Measurements from ENCODE around the gene BTBD3.

Gene BTBD3

GRCh38 chr20:11917663-11918062 lies at the start of gene BTBD3:
Gene BTBD3 (plus strand): TSS chr20:11917893. CDS start chr20:11918276, 383 bp downstream.
- peak within 1 kb of the TSS; percentile 10 for H3K27ac ChIP-seq (ENCODE audit: low read depth, low read length)
- H3K27me3 ChIP-seq (ENCODE audit: control insufficient read depth in 5 of 5, insufficient read depth in 4 of 5, low read length in 5 of 5), result no peaks in the 10 kb centered on the region
- peaks cover 9 to 32% (median 18%) of the 10 kb centered on the region in 5 donors for H3K4me1 ChIP-seq (ENCODE audit: control insufficient read depth in 5 of 5, insufficient read depth in 5 of 5, low read length in 5 of 5)
- no peaks in the 10 kb centered on the region for H3K9me3 ChIP-seq (ENCODE audit: control insufficient read depth in 5 of 5, low read length in 5 of 5)
- peak within 1 kb of the TSS in 2 of 5 donors; percentile 46 to 48 for H3K9ac ChIP-seq (ENCODE audit: low read length in 5 of 5)
- peaks cover 0 to 5% (median 2%) of the 10 kb centered on the region in 5 donors for H3K36me3 ChIP-seq (ENCODE audit: control insufficient read depth in 5 of 5, insufficient read depth in 5 of 5, low read length in 5 of 5)
- H3K4me3 ChIP-seq (ENCODE audit: low read depth in 1 of 5, low read length in 5 of 5), result peak within 1 kb of the TSS; percentile 39 to 62 (median 54)

GRCh38 chr20:11869641-11870040 lies 48.1 kb upstream of the BTBD3 start:
- H3K4me3 ChIP-seq (ENCODE audit: low read depth in 1 of 5, low read length in 5 of 5), result no peak overlapping the region
- H3K27me3 ChIP-seq (ENCODE audit: control insufficient read depth in 5 of 5, insufficient read depth in 4 of 5, low read length in 5 of 5), result no peaks in the 10 kb centered on the region

GRCh38 chr20:11870411-11870810 lies 47.3 kb upstream of the BTBD3 start:
- Histone ChIP-seq H3K4me3 (ENCODE audit: low read depth in 1 of 5, low read length in 5 of 5) (no peak overlapping the region), H3K36me3 (ENCODE audit: control insufficient read depth in 5 of 5, insufficient read depth in 5 of 5, low read length in 5 of 5) (no peaks in the 10 kb centered on the region), H3K4me1 (ENCODE audit: control insufficient read depth in 5 of 5, insufficient read depth in 5 of 5, low read length in 5 of 5) (no peaks in the 10 kb centered on the region), H3K9me3 (ENCODE audit: control insufficient read depth in 5 of 5, low read length in 5 of 5) (no peaks in the 10 kb centered on the region), H3K27ac (ENCODE audit: low read depth, low read length) (no peak overlapping the region), H3K9ac (ENCODE audit: low read length in 5 of 5) (no peak overlapping the region), H3K27me3 (ENCODE audit: control insufficient read depth in 5 of 5, insufficient read depth in 4 of 5, low read length in 5 of 5) (no peaks in the 10 kb centered on the region)

More at GRCh38 chr20:11869641-11870040, 48.1 kb upstream of the BTBD3 start:
- Histone ChIP-seq H3K9me3 (ENCODE audit: control insufficient read depth in 5 of 5, low read length in 5 of 5) (no peaks in the 10 kb centered on the region), H3K27ac (ENCODE audit: low read depth, low read length) (no peak overlapping the region), H3K36me3 (ENCODE audit: control insufficient read depth in 5 of 5, insufficient read depth in 5 of 5, low read length in 5 of 5) (no peaks in the 10 kb centered on the region), H3K4me1 (ENCODE audit: control insufficient read depth in 5 of 5, insufficient read depth in 5 of 5, low read length in 5 of 5) (no peaks in the 10 kb centered on the region), H3K9ac (ENCODE audit: low read length in 5 of 5) (no peak overlapping the region)

- H3K9me3 ChIP-seq (ENCODE audit: control insufficient read depth in 5 of 5, low read length in 5 of 5), result peaks cover 0 to 2% (median 0%) of the 10 kb centered on the region in 5 donors
- H3K27me3 ChIP-seq (ENCODE audit: control insufficient read depth in 5 of 5, insufficient read depth in 4 of 5, low read length in 5 of 5), result no peaks in the 10 kb centered on the region
- H3K27ac ChIP-seq (ENCODE audit: low read depth, low read length), result no peak overlapping the region
- H3K4me1 ChIP-seq (ENCODE audit: control insufficient read depth in 5 of 5, insufficient read depth in 5 of 5, low read length in 5 of 5), result no peaks in the 10 kb centered on the region
- no peak overlapping the region for H3K4me3 ChIP-seq (ENCODE audit: low read depth in 1 of 5, low read length in 5 of 5)
- H3K9ac ChIP-seq (ENCODE audit: low read length in 5 of 5), result no peak overlapping the region
- H3K36me3 ChIP-seq (ENCODE audit: control insufficient read depth in 5 of 5, insufficient read depth in 5 of 5, low read length in 5 of 5), result no peaks in the 10 kb centered on the region
These were observed 41.1 kb upstream of the BTBD3 start for GRCh38 chr20:11876555-11876954.

GRCh38 chr20:11880680-11881079 lies 37.0 kb upstream of the BTBD3 start:
- Histone ChIP-seq H3K27me3 (ENCODE audit: control insufficient read depth in 5 of 5, insufficient read depth in 4 of 5, low read length in 5 of 5) (no peaks in the 10 kb centered on the region), H3K4me3 (ENCODE audit: low read depth in 1 of 5, low read length in 5 of 5) (no peak overlapping the region), H3K9ac (ENCODE audit: low read length in 5 of 5) (no peak overlapping the region)

GRCh38 chr20:11881449-11881848 lies 36.2 kb upstream of the BTBD3 start:
- Histone ChIP-seq H3K9me3 (ENCODE audit: control insufficient read depth in 5 of 5, low read length in 5 of 5) (peaks cover 0 to 2% (median 0%) of the 10 kb centered on the region in 5 donors), H3K27ac (ENCODE audit: low read depth, low read length) (no peak overlapping the region), H3K4me3 (ENCODE audit: low read depth in 1 of 5, low read length in 5 of 5) (no peak overlapping the region), H3K4me1 (ENCODE audit: control insufficient read depth in 5 of 5, insufficient read depth in 5 of 5, low read length in 5 of 5) (no peaks in the 10 kb centered on the region), H3K27me3 (ENCODE audit: control insufficient read depth in 5 of 5, insufficient read depth in 4 of 5, low read length in 5 of 5) (no peaks in the 10 kb centered on the region), H3K36me3 (ENCODE audit: control insufficient read depth in 5 of 5, insufficient read depth in 5 of 5, low read length in 5 of 5) (no peaks in the 10 kb centered on the region), H3K9ac (ENCODE audit: low read length in 5 of 5) (no peak overlapping the region)

More at GRCh38 chr20:11880680-11881079, 37.0 kb upstream of the BTBD3 start:
- no peaks in the 10 kb centered on the region for H3K36me3 ChIP-seq (ENCODE audit: control insufficient read depth in 5 of 5, insufficient read depth in 5 of 5, low read length in 5 of 5)
- H3K4me1 ChIP-seq (ENCODE audit: control insufficient read depth in 5 of 5, insufficient read depth in 5 of 5, low read length in 5 of 5), result no peaks in the 10 kb centered on the region
- no peak overlapping the region for H3K27ac ChIP-seq (ENCODE audit: low read depth, low read length)
- peaks cover 0 to 2% (median 0%) of the 10 kb centered on the region in 5 donors for H3K9me3 ChIP-seq (ENCODE audit: control insufficient read depth in 5 of 5, low read length in 5 of 5)

- no peaks in the 10 kb centered on the region for H3K36me3 ChIP-seq (ENCODE audit: control insufficient read depth in 5 of 5, insufficient read depth in 5 of 5, low read length in 5 of 5)
- H3K4me3 ChIP-seq (ENCODE audit: low read depth in 1 of 5, low read length in 5 of 5), result no peak overlapping the region
- no peak overlapping the region for H3K9ac ChIP-seq (ENCODE audit: low read length in 5 of 5)
- H3K4me1 ChIP-seq (ENCODE audit: control insufficient read depth in 5 of 5, insufficient read depth in 5 of 5, low read length in 5 of 5), result no peaks in the 10 kb centered on the region
- no peak overlapping the region for H3K27ac ChIP-seq (ENCODE audit: low read depth, low read length)
- no peaks in the 10 kb centered on the region for H3K27me3 ChIP-seq (ENCODE audit: control insufficient read depth in 5 of 5, insufficient read depth in 4 of 5, low read length in 5 of 5)
- peaks cover 0 to 2% (median 0%) of the 10 kb centered on the region in 5 donors for H3K9me3 ChIP-seq (ENCODE audit: control insufficient read depth in 5 of 5, low read length in 5 of 5)
These were observed 35.0 kb upstream of the BTBD3 start for GRCh38 chr20:11882651-11883050.

- H3K27ac ChIP-seq (ENCODE audit: low read depth, low read length), result no peak overlapping the region
- no peak overlapping the region for H3K4me3 ChIP-seq (ENCODE audit: low read depth in 1 of 5, low read length in 5 of 5)
- no peak overlapping the region for H3K9ac ChIP-seq (ENCODE audit: low read length in 5 of 5)
- H3K36me3 ChIP-seq (ENCODE audit: control insufficient read depth in 5 of 5, insufficient read depth in 5 of 5, low read length in 5 of 5), result no peaks in the 10 kb centered on the region
- no peaks in the 10 kb centered on the region for H3K9me3 ChIP-seq (ENCODE audit: control insufficient read depth in 5 of 5, low read length in 5 of 5)
- H3K27me3 ChIP-seq (ENCODE audit: control insufficient read depth in 5 of 5, insufficient read depth in 4 of 5, low read length in 5 of 5), result no peaks in the 10 kb centered on the region
- H3K4me1 ChIP-seq (ENCODE audit: control insufficient read depth in 5 of 5, insufficient read depth in 5 of 5, low read length in 5 of 5), result peaks cover 2 to 23% (median 21%) of the 10 kb centered on the region in 5 donors
These were observed 29.0 kb upstream of the BTBD3 start for GRCh38 chr20:11888648-11889047.

- Histone ChIP-seq H3K4me3 (ENCODE audit: low read depth in 1 of 5, low read length in 5 of 5) (peak overlapping the region; percentile 69 to 77 (median 73)), H3K9ac (ENCODE audit: low read length in 5 of 5) (peak overlapping the region in 3 of 5 donors; percentile 72 to 76 (median 74)), H3K36me3 (ENCODE audit: control insufficient read depth in 5 of 5, insufficient read depth in 5 of 5, low read length in 5 of 5) (no peaks in the 10 kb centered on the region), H3K9me3 (ENCODE audit: control insufficient read depth in 5 of 5, low read length in 5 of 5) (no peaks in the 10 kb centered on the region), H3K4me1 (ENCODE audit: control insufficient read depth in 5 of 5, insufficient read depth in 5 of 5, low read length in 5 of 5) (peaks cover 2 to 27% (median 22%) of the 10 kb centered on the region in 5 donors), H3K27me3 (ENCODE audit: control insufficient read depth in 5 of 5, insufficient read depth in 4 of 5, low read length in 5 of 5) (no peaks in the 10 kb centered on the region), H3K27ac (ENCODE audit: low read depth, low read length) (peak overlapping the region; percentile 79)
These were observed 27.2 kb upstream of the BTBD3 start for GRCh38 chr20:11890331-11891076.

- Histone ChIP-seq H3K9me3 (ENCODE audit: control insufficient read depth in 5 of 5, low read length in 5 of 5) (no peaks in the 10 kb centered on the region), H3K36me3 (ENCODE audit: control insufficient read depth in 5 of 5, insufficient read depth in 5 of 5, low read length in 5 of 5) (no peaks in the 10 kb centered on the region), H3K9ac (ENCODE audit: low read length in 5 of 5) (peak overlapping the region; percentile 66 to 85 (median 74)), H3K4me3 (ENCODE audit: low read depth in 1 of 5, low read length in 5 of 5) (peak overlapping the region; percentile 69 to 82 (median 74)), H3K4me1 (ENCODE audit: control insufficient read depth in 5 of 5, insufficient read depth in 5 of 5, low read length in 5 of 5) (peaks cover 2 to 33% (median 22%) of the 10 kb centered on the region in 5 donors), H3K27ac (ENCODE audit: low read depth, low read length) (peak overlapping the region; percentile 79), H3K27me3 (ENCODE audit: control insufficient read depth in 5 of 5, insufficient read depth in 4 of 5, low read length in 5 of 5) (no peaks in the 10 kb centered on the region)
These were observed 26.5 kb upstream of the BTBD3 start for GRCh38 chr20:11891077-11891775.

Measured in subcutaneous abdominal adipose tissue (tissue), 5 donors.